A549 (cell line): ENCODE results near the gene PNPLA7. TPM values are rescaled to one million over a fixed set of nuclear protein-coding genes. Genes with fewer than 3 reads are reported as not detected.
A peak's percentile ranks its signal among the peaks of the same experiment; 100 is the strongest.

Source experiments
- ATAC-seq, 2 experiments: fragments of 200-7000 bp in 1 of 2; fragments of >200 bp in 1 of 2; cut with Nextera tagmentation in 1 of 2; cut with Tn5 transposase in 1 of 2; 3 replicates each; pipeline versions ENCODE4 v1.8.0 to v1.9.1; 2018 to 2020; ENCODE audit warnings: mild to moderate bottlenecking in 1 of 2, moderate library complexity in 1 of 2
- CTCF ChIA-PET: fragments of 300-600 bp; sonication (Branson Sonifier 250); formaldehyde crosslinking; extraction: SDS; loops from one replicate; lab custom pipeline; 2021; ENCODE audit warnings: antibody characterized with exemption, inconsistent platforms; lab: Yijun Ruan, JAX
- POLR2A ChIA-PET: fragments of 350-600 bp; formaldehyde crosslinking; extraction: SDS; loops from one replicate; lab custom pipeline; 2021; ENCODE audit warnings: antibody characterized with exemption, inconsistent platforms; lab: Yijun Ruan, JAX
- DNase-seq, 2 experiments: peaks; one replicate each; pipeline versions ENCODE4 v3.0.0 to v3.0.0-alpha.2; 2011 to 2016; ENCODE audit warnings: low read depth in 1 of 2, low spot score in 1 of 2
- FAIRE-seq: peaks from 2 replicates; lab custom pipeline; 2011; peaks lifted over from hg19 to GRCh38; lab: Jason Lieb, UNC
- H3K27ac ChIP-seq, 2 experiments: fragments of >200 bp; sonication (Bioruptor Twin); formaldehyde crosslinking; 3 replicates each; pipeline ENCODE4 v1.5.1; 2016 to 2017
- H3K4me1 ChIP-seq: fragments of >200 bp; sonication (Bioruptor Twin); formaldehyde crosslinking; 3 replicates; pipeline ENCODE4 v1.6.1; 2016
- H3K4me2 ChIP-seq: fragments of >200 bp; sonication (Bioruptor Twin); formaldehyde crosslinking; 3 replicates; pipeline ENCODE4 v1.6.1; 2016
- H3K4me3 ChIP-seq: fragments of >200 bp; sonication (Bioruptor Twin); formaldehyde crosslinking; 3 replicates; pipeline ENCODE4 v1.5.1; 2016
- H3K9me3 ChIP-seq: fragments of >200 bp; sonication (Bioruptor Twin); formaldehyde crosslinking; 3 replicates; pipeline ENCODE4 v1.6.1; 2016
- ATOH8 ChIP-seq: fragments of 250-450 bp; sonication (Bioruptor Pico); IDR thresholded peaks from 2 replicates; pipeline ENCODE4 v1.5.0; 2020; ENCODE audit warnings: low read depth, mild to moderate bottlenecking, moderate library complexity
- BCL3 ChIP-seq: fragments of >200 bp; sonication (Bioruptor Twin); formaldehyde crosslinking; IDR thresholded peaks from 3 replicates; pipeline ENCODE4 v1.6.1; 2016
- CBX2 ChIP-seq: fragments of 200-600 bp; sonication (generic); IDR thresholded peaks from 2 replicates; pipeline ENCODE4 v1.6.1; 2016; ENCODE audit warnings: low read depth, mild to moderate bottlenecking, borderline replicate concordance
- CEBPB ChIP-seq, 2 experiments: fragments of >200 bp in 1 of 2; sonication (Bioruptor Twin) in 1 of 2; formaldehyde crosslinking in 1 of 2; IDR thresholded peaks; 2 replicates each; pipeline ENCODE4 v1.6.1; 2012 to 2016
- CHD2 ChIP-seq: fragments of 150-350 bp; IDR thresholded peaks from 2 replicates; pipeline ENCODE4 v1.6.1; 2014; ENCODE audit warnings: low read length; ENCODE audit not compliant: partially characterized antibody
- CHD4 ChIP-seq: fragments of 200-600 bp; sonication (generic); IDR thresholded peaks from 2 replicates; pipeline ENCODE4 v1.6.1; 2016; ENCODE audit warnings: antibody characterized with exemption, mild to moderate bottlenecking, borderline replicate concordance
- EHMT2 ChIP-seq: fragments of 200-600 bp; sonication (generic); IDR thresholded peaks from 2 replicates; pipeline ENCODE4 v1.6.1; 2016; ENCODE audit warnings: antibody characterized with exemption, low read depth, mild to moderate bottlenecking, moderate library complexity
- FOSL2 ChIP-seq, 2 experiments: fragments of 450-650 bp in 1 of 2; fragments of >200 bp in 1 of 2; sonication (Bioruptor Twin) in 1 of 2; formaldehyde crosslinking; IDR thresholded peaks; 2 replicates each; pipeline versions ENCODE4 v1.5.0 to v1.6.1; 2016 to 2020; ENCODE audit warnings: mild to moderate bottlenecking in 1 of 2, moderate library complexity in 1 of 2
- FOXS1 ChIP-seq: fragments of 250-450 bp; sonication (Bioruptor Pico); IDR thresholded peaks from 2 replicates; pipeline ENCODE4 v1.5.0; 2020; ENCODE audit warnings: mild to moderate bottlenecking, moderate library complexity
- KDM5A ChIP-seq: fragments of 200-600 bp; sonication (generic); IDR thresholded peaks from 2 replicates; pipeline ENCODE4 v1.6.1; 2016; ENCODE audit warnings: antibody characterized with exemption, mild to moderate bottlenecking
- MAX ChIP-seq: IDR thresholded peaks from 2 replicates; pipeline ENCODE4 v1.6.1; 2012
- MYC ChIP-seq: IDR thresholded peaks from 2 replicates; pipeline ENCODE4 v1.6.1; 2012; ENCODE audit warnings: mild to moderate bottlenecking, inconsistent platforms, low read length, improper control_type of control experiment, borderline replicate concordance
- NFE2L2 ChIP-seq: fragments of 150-350 bp; conservative IDR thresholded peaks from 2 replicates; pipeline ENCODE4 v1.6.1; 2014; ENCODE audit warnings: low read length
- RCOR1 ChIP-seq: fragments of 150-350 bp; IDR thresholded peaks from 2 replicates; pipeline ENCODE4 v1.6.1; 2014; ENCODE audit warnings: antibody characterized with exemption, low read length, low read depth
- RNF2 ChIP-seq: fragments of 200-600 bp; sonication (generic); IDR thresholded peaks from 2 replicates; pipeline ENCODE4 v1.6.1; 2016; ENCODE audit warnings: low read depth, mild to moderate bottlenecking, antibody characterized with exemption, moderate library complexity, borderline replicate concordance
- SREBF2 ChIP-seq: fragments of 450-650 bp; IDR thresholded peaks from 2 replicates; pipeline ENCODE4 v1.6.1; 2014; ENCODE audit warnings: mild to moderate bottlenecking, moderate library complexity
- TFCP2L1 ChIP-seq: fragments of 250-450 bp; sonication (Bioruptor Pico); IDR thresholded peaks from 2 replicates; pipeline ENCODE4 v1.5.0; 2021; ENCODE audit warnings: mild to moderate bottlenecking
- USF2 ChIP-seq: fragments of 450-650 bp; IDR thresholded peaks from 2 replicates; pipeline ENCODE4 v1.6.1; 2014; ENCODE audit warnings: antibody characterized with exemption
- WGBS: methylation state at CpG from one replicate; pipeline ENCODE4 v1.1.6; 2017; ENCODE audit errors: missing lambda C conversion rate; 5-methylcytosine and 5-hydroxymethylcytosine counted together
- polyA plus RNA-seq, 4 experiments: library from polyadenylated mRNA; depleted of rRNA in 3 of 4; stranded (reverse); fragments of >200 nt; fragmentation: RNase III in 1 of 4; extraction: RNeasy Plus Mini Kit Qiagen cat#74134 plus additional on column Dnase treatment in 1 of 4; gene quantifications; 2 replicates in 3 of 4; 3 replicates in 1 of 4; pipeline ENCODE4 v1.2.3, GENCODE V29; 2011 to 2017

The PNPLA7 gene
- polyA plus RNA-seq, 2 of the 4 experiments (the other 2 are of a cell fraction) = 0.31 to 1.1 TPM

- no peaks in the 10 kb centered on the region for H3K4me1 ChIP-seq
- no peak for DNase-seq
- no peak overlapping the region for H3K27ac ChIP-seq
- CTCF ChIA-PET = interaction anchor here (1.0 kb wide), 1 partner anchor 71 kb away, joined by 3 read pairs; the partner anchor contains the start of genes EXD3 and NOXA1
- H3K9me3 ChIP-seq = no peaks in the 10 kb centered on the region
- 75% methylated on average over 13 of the region's 13 CpGs for WGBS
- no peak for TF ChIP-seq ATOH8 (CRISPR knock-in tag)
- TF ChIP-seq SREBF2 = no peak
- no peak for TF ChIP-seq CHD4
- no peak for TF ChIP-seq BCL3
- TF ChIP-seq CBX2 = no peak
- no peak for TF ChIP-seq CHD2
- TF ChIP-seq, all 56 proteins: peak for 0
- POLR2A ChIA-PET = no interaction called here
- ATAC-seq (no peak; a peak in 1 of 6 replicates), FAIRE-seq (no peak)
- Histone ChIP-seq H3K4me2 (no peak overlapping the region), H3K4me3 (no peak overlapping the region)
Observed at GRCh38 chr9:137494104-137494544, 56.1 kb downstream of the PNPLA7 start.

- Histone ChIP-seq H3K9me3 (no peaks in the 10 kb centered on the region), H3K4me3 (no peak overlapping the region), H3K4me2 (no peak overlapping the region), H3K27ac (no peak overlapping the region), H3K4me1 (no peaks in the 10 kb centered on the region)
- WGBS = 89% methylated on average over 13 of the region's 16 CpGs
- no peak for TF ChIP-seq USF2
- TF ChIP-seq RNF2 = no peak
- TF ChIP-seq MAX = no peak
- TF ChIP-seq EHMT2 = no peak
- TF ChIP-seq FOXS1 = no peak
- no peak for TF ChIP-seq TFCP2L1 (CRISPR knock-in tag)
- TF ChIP-seq NFE2L2 = no peak
- no peak for TF ChIP-seq MYC
- TF ChIP-seq CEBPB (IDR thresholded peaks at IDR 0.05) = no peak
- TF ChIP-seq FOSL2 (IDR thresholded peaks at IDR 0.05) = no peak
- TF ChIP-seq FOSL2 (CRISPR knock-in tag; IDR thresholded peaks at IDR 0.05) = no peak
- no peak; a peak in 2 of 6 replicates for ATAC-seq
- CTCF ChIA-PET = interaction anchor here (1.0 kb wide), 1 partner anchor 71 kb away, joined by 3 read pairs; the partner anchor contains the start of genes EXD3 and NOXA1
- POLR2A ChIA-PET = no interaction called here
- no peak for DNase-seq
- FAIRE-seq = no peak
Observed at GRCh38 chr9:137493364-137494103, 56.7 kb downstream of the PNPLA7 start.

- no peak for FAIRE-seq
Observed at GRCh38 chr9:137492464-137493363, 57.5 kb downstream of the PNPLA7 start.

More at GRCh38 chr9:137492464-137493363, 57.5 kb downstream of the PNPLA7 start:
- peak; percentile 19 to 86; a peak in 3 of 6 replicates for ATAC-seq
- H3K4me1 ChIP-seq = no peaks in the 10 kb centered on the region
- TF ChIP-seq KDM5A = no peak
- no peak for TF ChIP-seq RCOR1
- TF ChIP-seq MAX = 0 out of 2 replicates have a peak, but pooled peaks have one; percentile 31
- TF ChIP-seq, all 56 proteins: peak for 1
- ChIA-PET CTCF (interaction anchor here (1.2 kb wide), 1 partner anchor 9 kb away, joined by 4 read pairs; no protein-coding TSS in a partner anchor), POLR2A (no interaction called here)
- Histone ChIP-seq H3K9me3 (no peaks in the 10 kb centered on the region), H3K4me3 (no peak overlapping the region), H3K4me2 (no peak overlapping the region), H3K27ac (no peak overlapping the region)
- 76% methylated on average over 7 of the region's 20 CpGs for WGBS
- DNase-seq = peak; percentile 50 to 58
